ENCODE data around the gene ATP8B1.

GRCh38 chr18:57846258-57846657 is 43.1 kb upstream of the ATP8B1 start:
- TF ChIP-seq CTCF (IDR thresholded peaks at IDR 0.05) (no peak), POLR2A (IDR thresholded peaks at IDR 0.05) (no peak)
